HG03139 (cell line): ENCODE results near the gene TATDN2.

Experiments used
- ATAC-seq: cut with Tn5 transposase; IDR thresholded peaks from one replicate; pipeline ENCODE4 v1.9.1; 2021; ENCODE audit not compliant: unreplicated experiment

The TATDN2 gene

GRCh38 chr3:10248184-10248983 lies at the start of gene TATDN2:
Gene TATDN2, plus strand, starts transcription at chr3:10248459. Its CDS starts 742 bp downstream, at chr3:10249201.
- peak; percentile 95 for ATAC-seq

DNA sequence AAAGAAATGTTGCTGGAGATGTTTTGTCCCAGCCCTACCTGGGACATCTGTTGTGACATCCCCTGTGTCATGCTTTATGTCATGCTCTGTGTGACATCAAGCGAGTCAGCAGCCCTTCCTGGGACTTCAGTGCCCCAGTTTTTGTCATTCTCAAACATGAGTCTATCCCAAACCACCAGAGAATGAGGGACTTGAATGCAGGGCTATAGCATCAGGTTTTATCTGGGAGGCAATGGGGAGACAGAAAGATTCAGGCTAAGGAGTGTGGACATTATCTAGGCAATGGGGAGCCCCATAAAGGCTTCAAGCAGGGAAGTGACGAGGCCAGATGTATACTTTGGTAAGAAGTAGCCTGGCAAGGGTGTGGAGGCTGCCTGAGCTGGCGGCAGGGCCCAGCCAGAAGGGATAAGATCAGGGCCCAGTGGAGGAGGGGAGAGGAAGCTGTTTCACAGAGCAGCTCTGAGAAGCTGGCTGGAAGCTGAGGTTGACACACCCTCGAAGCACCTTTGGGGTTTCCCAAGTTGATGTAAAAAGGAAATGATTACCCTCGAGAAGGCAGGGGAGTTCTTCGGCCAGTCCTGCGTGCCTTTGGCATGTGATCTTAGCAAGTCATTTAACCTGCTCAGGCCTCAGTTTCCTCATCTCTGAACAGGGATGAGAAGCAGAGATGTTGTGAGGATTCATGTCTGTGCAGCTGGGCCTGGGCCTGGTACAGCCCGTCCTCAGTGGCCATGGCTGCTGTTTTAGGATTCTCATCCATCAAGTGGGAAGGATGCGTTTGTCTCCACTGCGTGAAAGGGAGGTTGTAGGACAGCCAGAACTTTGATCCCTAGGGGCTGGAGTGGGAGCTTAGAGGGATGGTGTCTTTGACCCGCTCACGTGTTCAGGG lies 49.3 kb upstream of the TATDN2 start:
- ATAC-seq = peak; percentile 81

DNA sequence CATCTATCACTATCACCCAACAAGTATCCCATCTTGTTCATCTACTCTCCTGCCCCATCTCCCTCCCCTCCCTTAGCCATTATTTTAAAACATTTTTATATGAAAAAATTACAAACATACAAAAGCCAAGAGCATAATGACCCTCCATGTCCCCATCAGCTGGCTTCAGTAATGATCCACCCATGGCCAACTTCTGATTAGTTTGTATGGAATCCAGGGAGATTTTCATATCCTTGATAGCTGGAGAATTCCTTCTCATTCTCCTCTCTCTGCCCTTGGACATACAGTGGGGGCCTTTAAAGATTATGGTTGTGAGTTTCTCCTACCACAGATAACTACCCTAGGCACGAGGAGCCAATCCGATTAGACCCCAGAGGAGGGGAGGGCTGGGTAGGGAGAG lies 43.3 kb upstream of the TATDN2 start:
- ATAC-seq = no peak

GRCh38 chr3:10205451-10206165 lies 42.7 kb upstream of the TATDN2 start:
- ATAC-seq = no peak

DNA sequence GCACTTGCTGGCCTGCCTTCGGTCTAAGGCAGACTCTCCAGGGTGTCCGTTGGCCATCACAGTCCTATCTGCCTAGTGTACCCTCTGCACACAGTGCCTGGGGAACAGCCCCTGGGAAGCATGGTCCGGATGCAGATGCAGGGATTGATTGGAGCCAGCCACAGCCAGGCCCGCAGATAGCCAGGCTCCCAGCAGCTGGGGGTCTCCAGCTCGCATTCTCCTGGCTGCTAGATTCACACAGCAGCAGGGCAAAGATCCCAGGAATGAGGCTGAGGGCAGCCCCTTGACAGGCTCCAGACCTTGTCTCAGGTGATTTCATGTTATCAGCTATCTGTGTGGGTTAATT lies 42.1 kb upstream of the TATDN2 start:
- no peak for ATAC-seq

DNA sequence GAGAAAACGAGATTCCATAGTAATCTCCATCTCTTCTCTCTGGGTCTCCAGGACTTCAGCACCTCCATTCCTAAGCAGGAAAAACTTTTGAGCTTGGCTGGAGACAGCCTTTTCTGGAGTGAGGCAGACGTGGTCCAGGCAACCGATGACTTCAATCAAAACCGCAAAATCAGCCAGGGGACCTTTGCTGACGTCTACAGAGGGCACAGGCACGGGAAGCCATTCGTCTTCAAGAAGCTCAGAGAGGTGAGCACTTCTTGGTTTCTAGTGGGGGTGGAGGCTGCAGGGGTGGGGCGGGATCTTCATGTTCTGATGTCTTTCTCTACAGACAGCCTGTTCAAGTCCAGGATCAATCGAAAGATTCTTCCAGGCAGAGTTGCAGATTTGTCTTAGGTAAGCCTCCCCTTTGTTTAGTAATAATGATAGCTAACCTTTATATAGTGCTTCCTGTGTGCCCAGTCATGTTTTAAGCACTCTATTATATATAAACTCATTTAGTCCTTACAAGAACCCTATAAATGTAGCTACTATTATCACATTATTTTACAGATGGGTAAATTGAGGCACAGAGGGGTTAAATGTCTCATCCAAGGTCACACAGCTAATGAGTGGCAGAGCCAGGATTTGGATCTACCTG lies 35.0 kb upstream of the TATDN2 start:
- ATAC-seq = no peak

- ATAC-seq = no peak
These were observed 32.5 kb upstream of the TATDN2 start for GRCh38 chr3:10215578-10216368.

DNA sequence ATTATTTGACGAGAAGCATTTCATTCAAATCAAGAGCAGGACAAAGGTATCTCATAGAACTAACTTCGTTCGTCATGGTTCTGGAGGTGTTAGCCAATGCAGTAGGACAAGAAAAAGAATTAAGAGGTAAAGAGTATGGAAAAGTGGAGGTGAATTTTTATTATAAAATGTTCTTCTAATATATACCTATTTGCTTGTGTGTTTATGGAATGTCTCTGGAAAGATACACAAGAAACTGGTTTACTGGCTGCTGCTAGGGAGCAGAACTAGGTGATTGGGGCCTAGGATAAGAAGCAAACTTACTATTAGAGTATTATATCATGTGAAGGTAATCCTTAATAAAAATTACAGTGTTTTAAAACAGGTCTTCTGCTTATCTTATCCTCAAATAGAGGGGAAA lies 30.9 kb upstream of the TATDN2 start:
- ATAC-seq = no peak

- ATAC-seq = no peak
These were observed 28.5 kb upstream of the TATDN2 start for GRCh38 chr3:10219737-10220136.

GRCh38 chr3:10223676-10224639 lies 24.3 kb upstream of the TATDN2 start:
- peak; percentile 52 for ATAC-seq

DNA sequence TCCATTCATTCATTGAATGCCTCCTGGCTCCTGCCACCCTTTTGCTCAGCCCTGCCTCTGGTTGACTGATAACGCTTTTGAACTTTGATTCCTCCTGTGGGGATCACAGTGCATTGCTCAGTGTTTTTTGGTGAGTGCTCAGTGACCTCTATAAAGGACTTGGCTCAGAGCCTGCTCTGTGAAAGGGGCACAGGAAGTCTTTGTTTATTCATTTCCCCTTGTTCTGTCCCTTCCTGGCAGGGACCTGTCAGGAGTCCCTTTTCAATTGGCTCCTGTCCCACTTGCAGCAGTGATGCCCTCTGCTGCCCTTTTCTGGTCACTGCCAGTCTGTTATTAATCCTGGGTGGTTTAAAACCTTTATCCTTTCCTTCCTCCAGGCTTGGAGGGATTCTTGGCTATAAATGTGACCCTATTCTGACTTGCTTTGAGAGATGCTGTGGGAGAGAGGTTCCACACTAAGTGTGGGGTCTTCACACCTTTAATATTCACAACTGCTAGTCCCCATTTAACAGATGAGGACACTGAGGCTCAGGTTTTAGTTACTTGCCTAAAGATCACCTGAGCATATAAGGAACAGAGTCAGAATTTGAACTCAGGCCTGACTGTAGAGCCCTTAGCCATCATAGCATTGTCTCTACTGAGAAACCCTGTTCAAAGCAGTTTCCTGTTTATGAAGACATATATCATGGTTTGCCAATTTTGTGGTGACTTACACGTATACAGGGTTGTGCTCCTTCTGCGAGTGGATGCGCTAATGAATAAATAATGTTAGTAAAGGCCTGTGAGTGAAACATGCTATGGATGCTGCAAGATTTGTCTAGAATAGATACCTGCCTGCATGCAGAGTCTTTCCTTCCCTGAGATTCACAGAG lies 23.2 kb upstream of the TATDN2 start:
- peak; percentile 41 for ATAC-seq

- no peak for ATAC-seq
These were observed 22.0 kb upstream of the TATDN2 start for GRCh38 chr3:10226293-10226692.

DNA sequence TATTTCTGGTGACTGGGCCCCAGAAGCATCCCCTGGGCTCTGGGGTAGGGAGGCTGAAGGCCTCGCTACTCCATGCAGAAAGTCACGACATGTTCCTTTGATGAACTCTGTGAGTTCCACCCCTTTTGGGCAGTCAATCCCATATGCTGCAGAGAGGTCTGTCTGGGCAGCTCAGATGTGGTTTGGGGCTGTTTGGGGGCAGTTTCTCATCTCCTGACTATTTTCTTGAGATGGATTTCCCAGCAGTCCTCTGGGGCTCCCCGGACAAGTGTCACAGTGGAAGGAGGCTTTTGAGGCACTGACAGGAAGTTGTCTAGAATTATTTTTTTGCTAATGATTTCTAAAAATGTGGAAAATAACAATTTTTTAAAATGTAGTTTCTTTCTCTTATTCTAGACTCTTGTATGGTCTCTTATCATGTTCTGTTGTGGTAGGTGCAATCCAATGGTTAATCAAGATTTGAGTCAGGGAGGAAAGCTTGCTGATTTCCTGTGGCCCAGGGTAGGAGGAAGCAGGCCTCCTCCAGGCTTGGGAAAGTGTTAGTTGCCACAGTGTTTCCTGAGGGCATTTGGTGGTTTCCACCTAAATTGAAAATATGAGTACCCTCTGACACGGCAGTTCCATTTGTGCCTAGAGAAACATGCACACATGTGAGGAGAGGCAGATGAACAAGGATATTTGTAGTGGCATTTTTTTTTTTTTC lies 19.9 kb upstream of the TATDN2 start:
- ATAC-seq = no peak

- no peak for ATAC-seq
These were observed 18.7 kb upstream of the TATDN2 start for GRCh38 chr3:10229576-10229975.

DNA sequence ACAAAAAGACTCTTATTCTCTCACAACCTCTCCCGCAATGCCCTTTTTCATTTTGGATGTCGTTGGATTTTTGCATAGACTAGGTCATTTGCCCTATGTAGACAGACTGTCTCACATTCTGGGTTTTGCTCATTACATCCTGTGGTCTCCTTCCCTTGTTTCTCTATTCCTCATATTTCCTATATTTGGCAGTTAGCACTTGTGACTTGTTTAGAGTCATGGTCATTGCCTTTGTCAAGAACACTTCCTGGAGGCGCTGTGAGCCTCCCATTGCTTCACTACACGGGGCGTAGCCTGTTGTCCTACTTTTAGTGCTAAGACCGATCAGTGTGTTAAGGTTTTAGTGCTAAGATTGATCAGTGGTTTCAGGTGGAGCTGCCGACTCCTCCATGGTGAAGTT lies 16.1 kb upstream of the TATDN2 start:
- ATAC-seq = no peak

DNA sequence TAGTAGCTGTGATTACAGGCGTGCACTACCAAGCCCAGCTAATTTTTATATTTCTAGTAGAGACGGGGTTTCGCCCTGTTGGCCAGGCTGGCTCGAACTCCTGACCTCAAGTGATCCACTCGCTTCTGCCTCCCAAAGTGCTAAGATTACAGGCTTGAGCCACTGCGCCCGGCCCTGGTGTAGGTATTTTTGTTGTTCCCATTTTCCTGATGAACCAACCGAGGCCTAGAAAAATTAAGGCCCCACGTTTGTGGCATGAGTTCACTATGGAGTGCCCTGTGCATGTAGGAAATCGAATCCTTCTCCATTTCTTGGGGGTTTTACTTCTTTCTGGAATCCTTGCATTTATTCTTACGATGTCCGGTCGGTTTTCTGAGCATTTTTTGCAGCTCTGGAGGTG lies 14.3 kb upstream of the TATDN2 start:
- ATAC-seq = no peak

- ATAC-seq = no peak
These were observed 13.6 kb upstream of the TATDN2 start for GRCh38 chr3:10234526-10235230.
